ENCODE measurements around the gene THSD4.

Gene THSD4

GRCh38 chr15:71098920-71099319 is 16.4 kb upstream of the THSD4 start:
- no peak for DNase-seq

DNA sequence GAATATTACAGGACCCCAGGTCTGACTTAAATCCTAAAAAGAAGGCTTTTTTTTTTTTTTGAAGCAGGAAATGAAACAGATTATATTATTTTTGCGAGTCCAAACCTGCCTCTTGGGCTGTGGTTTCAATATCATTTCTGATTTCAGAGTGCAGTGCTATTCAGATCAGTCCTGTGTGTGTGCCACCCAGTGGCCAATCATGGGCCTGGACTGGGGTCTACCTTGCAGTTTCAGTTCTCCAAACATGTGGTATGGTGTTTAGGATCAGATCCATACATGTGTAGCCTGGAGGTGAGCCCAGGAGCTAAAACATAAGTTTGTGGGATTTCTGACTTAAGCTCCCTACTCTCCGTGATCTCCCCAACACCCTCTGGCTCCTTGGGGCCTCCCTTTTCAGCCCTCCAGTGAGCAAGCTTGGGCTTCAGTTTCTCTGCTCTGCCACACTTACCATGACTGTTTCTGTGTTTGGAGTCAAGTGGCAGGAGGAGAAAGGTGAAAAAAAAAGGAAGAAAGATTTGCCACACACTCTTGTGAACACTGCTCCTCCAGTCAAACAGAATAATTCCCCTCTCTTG is 12.1 kb upstream of the THSD4 start:
- DNase-seq = no peak

DNA sequence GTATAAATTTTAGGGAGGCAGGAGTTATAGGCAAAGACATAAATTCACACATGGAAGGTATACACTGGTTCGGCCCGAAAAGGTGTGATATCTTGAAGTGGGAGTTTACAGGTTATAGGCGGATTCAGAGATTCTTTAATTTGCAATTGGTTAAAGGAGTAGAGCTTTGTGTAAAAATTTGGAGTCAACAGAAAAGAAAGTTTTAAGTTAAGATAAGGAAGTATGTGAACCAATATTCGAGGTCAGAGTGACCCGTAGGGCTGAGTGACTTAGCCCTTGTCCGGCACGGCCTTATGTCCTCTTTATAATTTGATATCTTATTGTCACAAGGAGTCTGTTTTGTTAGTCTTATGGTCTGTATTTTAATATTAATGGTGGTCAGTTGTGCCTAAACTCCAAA is 10.6 kb upstream of the THSD4 start:
- DNase-seq = no peak

DNA sequence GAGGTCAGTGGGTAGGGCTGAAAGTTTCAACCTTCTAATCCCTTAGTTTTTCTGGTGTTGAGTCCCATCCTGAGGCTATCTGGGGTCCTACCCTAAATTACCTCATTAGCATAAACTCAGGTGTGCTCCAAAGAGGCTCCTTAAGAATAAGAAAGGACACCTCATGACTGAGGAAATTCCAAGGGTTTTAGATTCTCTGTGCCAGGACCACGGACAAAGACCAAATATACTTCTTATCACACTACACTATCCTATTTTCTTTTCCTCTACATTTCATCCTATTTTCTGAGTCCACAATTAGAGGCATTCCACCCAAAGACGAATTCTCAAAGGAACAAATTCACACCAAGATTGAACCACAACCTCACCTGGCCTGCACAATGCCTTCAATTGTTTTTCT is 9.8 kb upstream of the THSD4 start:
- no peak for DNase-seq

DNA sequence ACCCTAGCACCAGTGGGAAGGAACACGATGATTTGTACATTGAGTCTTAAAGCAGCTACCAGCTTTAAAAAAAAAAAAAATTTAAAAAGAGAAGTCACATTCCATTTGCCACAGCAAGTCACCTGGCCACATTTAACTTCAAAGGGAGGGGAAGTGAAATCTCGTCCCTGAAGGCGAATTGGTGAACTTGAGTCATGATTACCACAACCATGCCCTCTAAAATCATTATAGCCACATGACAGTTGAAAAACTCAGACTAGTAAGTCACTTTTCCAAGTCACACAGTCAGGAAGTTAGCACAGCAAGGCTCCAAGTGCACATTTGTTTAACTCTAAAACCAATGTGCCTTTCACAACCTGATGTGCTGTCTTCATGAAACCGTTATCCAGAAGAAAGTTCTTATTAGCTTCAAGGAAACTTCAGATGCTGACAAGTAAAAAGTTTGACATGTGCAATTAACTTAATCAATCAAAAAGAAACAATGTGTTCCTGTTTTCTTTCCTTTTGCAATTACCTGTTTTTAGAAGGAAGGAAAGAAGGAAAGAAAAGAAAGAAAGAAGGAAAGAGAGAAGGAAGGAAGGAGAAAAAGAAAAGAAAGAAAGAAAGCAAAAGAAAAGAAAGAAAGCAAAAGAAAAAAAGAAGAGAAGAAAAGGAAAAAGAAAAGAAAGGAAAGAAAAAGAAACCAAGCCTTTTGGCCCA is 8.3 kb upstream of the THSD4 start:
- no peak for DNase-seq

GRCh38 chr15:71107501-71107815 is 7.8 kb upstream of the THSD4 start:
- no peak for DNase-seq

DNA sequence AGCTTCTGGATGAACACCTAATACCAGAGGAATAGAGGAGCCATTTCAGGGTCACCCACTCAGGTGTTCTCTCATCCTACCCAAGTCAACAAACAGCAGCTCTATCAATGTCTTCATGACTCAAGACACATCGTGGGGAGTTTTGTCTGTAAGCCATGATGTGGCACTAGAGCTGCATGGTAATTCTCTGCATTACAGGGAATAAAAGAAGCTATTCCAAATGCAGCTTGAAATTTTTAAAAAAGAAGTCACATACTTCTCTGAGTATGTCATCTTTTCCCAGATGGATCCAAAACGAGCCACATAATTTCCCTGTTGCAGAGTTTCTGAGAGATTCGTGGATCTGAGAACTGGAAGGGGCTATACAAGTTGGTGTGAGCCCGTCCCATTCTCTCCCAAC is 6.1 kb upstream of the THSD4 start:
- DNase-seq = no peak

DNA sequence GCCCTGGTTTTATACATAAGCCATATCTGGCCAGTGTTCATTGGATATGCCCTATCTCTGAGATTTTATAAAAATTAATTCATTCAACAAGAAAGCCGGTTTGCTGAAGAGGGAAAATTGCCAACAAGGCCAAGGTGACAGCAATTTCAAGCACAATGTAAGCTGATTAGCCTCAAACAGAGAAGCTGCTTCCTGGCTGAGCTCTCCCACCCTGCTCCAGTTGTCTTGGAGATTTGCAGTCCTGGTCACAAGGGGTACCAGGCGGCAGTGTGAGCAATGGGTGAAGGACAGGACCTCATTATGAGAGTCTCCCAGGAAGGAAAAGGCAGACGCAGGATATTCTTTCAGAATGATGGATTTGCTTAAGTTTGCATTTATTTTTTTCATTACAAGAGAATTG is 5.4 kb upstream of the THSD4 start:
- no peak for DNase-seq

DNA sequence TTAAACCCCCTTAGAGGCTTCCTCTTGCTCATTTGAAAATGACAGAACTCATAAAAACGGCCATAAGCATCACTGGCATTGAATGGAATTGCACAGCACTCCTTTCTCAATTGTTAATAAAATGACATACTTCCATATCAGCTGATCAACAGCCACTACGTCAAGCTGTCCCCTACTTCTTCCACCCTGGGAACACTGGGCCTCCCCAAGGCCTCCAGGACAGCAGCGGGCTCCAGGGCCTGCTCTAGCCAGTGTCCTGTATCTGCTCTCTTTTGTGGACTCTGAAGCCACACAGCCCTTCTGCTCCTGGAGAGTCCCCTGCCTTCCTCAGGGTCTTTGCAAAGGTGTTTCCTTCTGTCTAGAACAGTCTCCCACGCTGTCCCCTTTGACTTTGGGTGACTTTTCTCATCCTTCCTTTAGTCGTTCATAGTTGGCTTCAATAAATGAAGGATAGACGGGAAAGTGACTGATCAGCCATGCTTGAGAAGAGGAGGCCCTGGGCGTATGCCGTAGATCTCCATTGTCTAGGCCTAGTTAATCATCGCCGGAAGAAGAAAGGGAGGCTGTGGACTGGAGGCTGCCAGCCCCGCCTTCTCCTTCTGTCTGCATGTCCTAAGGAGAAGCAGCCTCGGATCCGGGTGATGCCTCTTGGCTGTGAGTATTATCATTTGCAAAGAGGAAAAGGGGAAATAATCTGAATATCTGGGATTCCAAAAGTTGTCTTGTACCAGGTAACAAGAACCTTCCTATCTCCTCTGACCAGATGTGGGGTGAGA is 4.7 kb upstream of the THSD4 start:
- DNase-seq = no peak

GRCh38 chr15:71111181-71111565 is 4.1 kb upstream of the THSD4 start:
- no peak for DNase-seq

- DNase-seq = no peak
These were observed 3.3 kb upstream of the THSD4 start for GRCh38 chr15:71111950-71112349.

- no peak for DNase-seq
These were observed 2.8 kb upstream of the THSD4 start for GRCh38 chr15:71112429-71112828.

- no peak for DNase-seq
These were observed 1.1 kb upstream of the THSD4 start for GRCh38 chr15:71114066-71114680.

DNA sequence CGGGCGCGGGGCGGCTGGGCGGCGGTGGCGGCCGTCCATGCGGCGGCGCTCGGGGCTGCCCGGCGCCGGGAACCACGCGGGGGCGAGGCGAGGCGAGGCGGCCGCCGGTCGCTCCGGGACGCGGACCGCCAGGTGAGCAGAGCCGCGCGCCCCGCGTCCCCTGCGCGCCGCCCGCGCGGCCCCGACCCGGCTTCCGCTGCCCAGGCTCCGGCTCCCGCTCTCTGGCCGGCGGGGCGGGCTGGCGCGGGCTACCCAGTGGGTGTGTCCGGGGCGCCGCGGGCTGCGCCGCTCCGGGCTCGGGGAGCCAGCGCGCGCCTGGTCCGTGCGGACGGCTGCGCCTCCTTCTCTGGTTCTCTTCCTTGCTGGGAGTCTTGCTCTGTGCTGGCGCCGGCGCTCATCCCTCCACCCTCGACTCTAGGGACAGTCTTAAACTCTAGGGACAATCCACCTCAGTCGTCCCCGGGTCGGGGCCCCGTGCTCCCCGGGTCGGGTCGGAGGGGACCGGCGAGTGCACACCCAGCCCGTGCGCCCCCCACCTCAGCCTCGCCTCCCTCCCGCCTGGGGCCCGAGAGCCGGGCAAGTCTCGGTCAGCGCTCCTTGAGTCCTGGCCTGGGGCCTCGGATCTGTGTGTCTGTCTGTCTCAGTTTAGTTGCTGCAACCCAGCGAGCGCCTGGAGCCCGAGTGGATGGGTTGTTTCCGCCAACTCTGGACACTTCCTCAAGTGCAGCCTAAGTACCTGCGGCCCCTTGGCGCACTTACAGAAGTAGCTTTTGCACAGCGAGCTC is 488 bp downstream of the THSD4 start:
- no peak for DNase-seq

DNA sequence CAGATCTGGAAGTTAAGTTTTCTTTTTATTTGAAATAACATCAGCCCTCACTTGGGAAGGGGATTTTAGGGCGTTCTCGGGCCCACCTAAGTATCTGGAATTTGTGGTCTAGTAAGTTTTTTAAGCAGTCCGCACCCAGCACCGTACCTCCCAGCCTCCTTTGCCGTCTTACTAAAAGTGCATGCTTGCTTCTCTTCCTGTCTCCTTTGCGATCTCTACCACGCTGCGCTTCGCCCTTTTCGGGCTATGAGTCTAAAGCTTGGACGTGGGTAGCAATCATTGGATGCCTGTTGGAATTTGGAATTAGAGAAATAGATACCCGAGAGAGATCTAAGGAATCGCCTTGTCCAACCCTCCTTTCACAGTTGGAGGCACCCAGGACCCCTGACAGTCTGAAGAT is 1.1 kb downstream of the THSD4 start:
- DNase-seq = no peak

- no peak for DNase-seq
These were observed 1.7 kb downstream of the THSD4 start for GRCh38 chr15:71116942-71117341.

- DNase-seq = no peak
These were observed 2.5 kb downstream of the THSD4 start for GRCh38 chr15:71117714-71118305.

DNA sequence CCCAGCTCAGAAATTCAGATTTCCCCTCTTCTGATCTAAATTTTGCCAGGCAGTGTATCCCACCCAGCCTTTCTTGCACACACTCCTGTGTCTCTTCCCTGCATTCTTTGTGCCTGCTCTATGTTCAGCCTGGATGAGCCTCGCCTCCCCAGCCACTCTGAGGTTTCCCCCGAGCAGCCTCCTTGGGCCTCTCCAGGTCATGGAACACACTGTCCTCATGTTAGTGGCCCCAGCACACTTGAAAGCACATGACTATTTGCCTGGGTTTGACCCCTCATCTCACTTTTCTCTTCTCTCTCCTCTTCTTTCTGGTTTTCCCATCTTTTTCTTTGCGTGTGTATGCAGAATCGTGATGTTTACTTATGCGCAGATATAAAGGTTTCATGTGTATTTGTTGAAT is 3.1 kb downstream of the THSD4 start:
- no peak for DNase-seq

GRCh38 chr15:71118881-71119632 is 3.8 kb downstream of the THSD4 start:
- DNase-seq = no peak

DNA sequence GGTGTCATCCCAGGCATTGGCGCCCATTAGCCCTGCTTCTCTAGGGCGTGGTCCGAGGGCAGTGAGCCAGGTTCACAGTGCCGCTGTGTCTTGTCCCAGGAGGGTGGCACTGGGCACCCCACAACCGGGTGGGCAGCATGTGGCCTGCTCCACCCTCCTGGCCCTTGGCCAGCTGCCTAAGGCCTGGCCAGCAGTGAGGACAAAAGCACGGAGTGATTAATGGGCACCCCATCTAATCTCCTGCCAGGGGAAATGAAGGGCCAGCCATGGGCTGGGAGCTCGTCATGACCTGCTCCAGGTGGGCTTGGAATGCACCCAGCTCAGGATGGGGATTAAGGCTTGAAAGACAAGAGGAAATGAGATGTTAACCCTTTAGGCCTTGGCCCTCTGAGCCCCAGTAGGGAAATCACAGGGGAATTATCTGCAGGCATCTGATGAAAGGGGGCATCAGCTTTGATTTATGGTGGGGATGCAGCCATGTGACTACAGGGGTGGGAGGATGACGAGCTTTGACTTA is 5.2 kb downstream of the THSD4 start:
- DNase-seq = no peak

DNA sequence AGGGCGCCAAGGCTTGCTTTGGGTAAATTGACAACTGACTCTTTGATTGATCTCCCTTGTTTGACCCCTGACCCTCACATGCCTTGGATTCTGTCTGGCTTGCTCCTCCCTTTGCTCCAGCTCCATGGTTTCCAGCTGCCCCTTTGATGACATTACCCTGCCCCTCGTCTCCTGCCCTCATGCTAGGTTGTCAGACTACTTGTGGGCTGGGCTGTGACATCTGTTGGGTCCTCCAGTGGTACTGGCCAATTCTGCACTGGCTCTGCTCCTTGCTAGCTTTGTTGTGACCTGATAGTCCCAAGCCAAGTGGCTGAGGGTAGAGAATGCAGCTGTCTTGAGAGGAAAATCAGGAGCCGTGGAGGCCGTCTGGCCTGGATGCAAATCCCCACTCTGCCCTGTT is 6.2 kb downstream of the THSD4 start:
- DNase-seq = no peak
